ENCODE data around the gene UBE2QL1.

GRCh38 chr5:6461793-6462650, 13.4 kb downstream of the UBE2QL1 start:
- TF ChIP-seq POLR2AphosphoS5 (IDR thresholded peaks at IDR 0.05; ENCODE audit: low read depth, low read length) (no peak), POLR2A (IDR thresholded peaks at IDR 0.05; ENCODE audit: low read depth, low read length) (no peak), TAF1 (IDR thresholded peaks at IDR 0.05; ENCODE audit: borderline replicate concordance, low read depth, low read length) (no peak)
